ENCODE data around the gene ANP32E. TPM values are rescaled to one million over a fixed set of nuclear protein-coding genes. Genes with fewer than 3 reads are reported as not detected.

Gene ANP32E
- total and polyA plus RNA-seq, 2 of the 13 experiments (the other 11 are each of a cell fraction or from before 2014, with no cell fraction given): 10.3 to 53.0 TPM

DNA sequence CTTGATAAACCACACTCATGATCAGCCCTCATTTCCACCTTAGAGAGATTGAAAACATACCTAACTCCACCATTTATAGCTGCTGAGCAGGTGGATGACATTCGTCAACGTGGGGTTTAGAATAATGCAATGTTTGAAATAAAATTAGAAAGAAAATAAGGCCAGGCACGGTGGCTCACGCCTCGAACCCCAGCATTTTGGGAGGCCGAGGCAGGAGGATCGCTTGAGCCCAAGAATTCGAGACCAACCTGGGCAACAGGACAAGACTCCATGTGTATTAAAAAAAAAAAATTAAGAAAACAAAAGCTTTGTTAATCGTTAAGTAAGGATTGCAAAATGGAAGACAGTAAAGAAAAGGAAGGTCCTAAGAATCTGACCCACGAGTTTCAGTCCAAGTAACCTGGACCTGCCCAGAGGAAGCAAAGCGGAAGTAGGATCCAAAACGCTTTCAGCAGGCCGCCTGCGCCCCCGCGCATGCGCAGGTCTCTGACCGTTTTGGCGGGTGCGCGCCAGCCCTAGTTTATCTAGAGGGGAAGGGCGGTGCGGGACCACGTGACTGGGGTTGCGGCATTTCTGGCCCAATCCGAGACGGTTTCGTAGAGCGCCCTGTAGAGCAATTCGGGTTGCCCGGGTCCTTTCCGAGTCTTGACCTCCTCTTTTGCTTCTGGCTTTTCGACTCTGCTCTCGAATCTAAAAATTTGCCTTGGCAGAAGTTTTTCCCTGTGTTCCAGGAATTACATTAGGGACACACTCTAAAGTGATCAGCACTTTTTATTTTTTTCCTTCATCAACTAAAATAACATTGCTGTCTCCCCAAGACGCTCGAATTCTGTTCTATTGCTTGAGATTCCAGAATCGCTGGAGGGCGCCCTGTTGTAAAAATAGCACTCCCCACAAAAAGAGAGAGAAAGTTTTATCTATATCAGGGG is 22.5 kb downstream of the ANP32E start (continued):
- TF ChIP-seq ELF3 (CRISPR knock-in tag; IDR thresholded peaks at IDR 0.05): peak; percentile 53; the same call in 1 of the 2 replicates
- TF ChIP-seq KAT2B (IDR thresholded peaks at IDR 0.05; ENCODE audit: borderline replicate concordance, low read depth, low read length): no peak
- TF ChIP-seq, protein P1, sequence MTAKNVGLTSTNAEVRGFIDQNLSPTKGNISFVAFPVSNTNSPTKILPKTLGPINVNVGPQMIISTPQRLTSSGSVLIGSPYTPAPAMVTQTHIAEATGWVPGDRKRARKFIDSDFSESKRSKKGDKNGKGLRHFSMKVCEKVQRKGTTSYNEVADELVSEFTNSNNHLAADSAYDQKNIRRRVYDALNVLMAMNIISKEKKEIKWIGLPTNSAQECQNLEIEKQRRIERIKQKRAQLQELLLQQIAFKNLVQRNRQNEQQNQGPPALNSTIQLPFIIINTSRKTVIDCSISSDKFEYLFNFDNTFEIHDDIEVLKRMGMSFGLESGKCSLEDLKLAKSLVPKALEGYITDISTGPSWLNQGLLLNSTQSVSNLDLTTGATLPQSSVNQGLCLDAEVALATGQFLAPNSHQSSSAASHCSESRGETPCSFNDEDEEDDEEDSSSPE (CRISPR knock-in tag; IDR thresholded peaks at IDR 0.05): peak; percentile 82
- TF ChIP-seq SP4 (CRISPR knock-in tag; IDR thresholded peaks at IDR 0.05): no peak
- TF ChIP-seq RAD51 (IDR thresholded peaks at IDR 0.05; ENCODE audit: borderline replicate concordance): peak; percentile 84; the same call in 1 of the 2 replicates
- TF ChIP-seq, protein P2, sequence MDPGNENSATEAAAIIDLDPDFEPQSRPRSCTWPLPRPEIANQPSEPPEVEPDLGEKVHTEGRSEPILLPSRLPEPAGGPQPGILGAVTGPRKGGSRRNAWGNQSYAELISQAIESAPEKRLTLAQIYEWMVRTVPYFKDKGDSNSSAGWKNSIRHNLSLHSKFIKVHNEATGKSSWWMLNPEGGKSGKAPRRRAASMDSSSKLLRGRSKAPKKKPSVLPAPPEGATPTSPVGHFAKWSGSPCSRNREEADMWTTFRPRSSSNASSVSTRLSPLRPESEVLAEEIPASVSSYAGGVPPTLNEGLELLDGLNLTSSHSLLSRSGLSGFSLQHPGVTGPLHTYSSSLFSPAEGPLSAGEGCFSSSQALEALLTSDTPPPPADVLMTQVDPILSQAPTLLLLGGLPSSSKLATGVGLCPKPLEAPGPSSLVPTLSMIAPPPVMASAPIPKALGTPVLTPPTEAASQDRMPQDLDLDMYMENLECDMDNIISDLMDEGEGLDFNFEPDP (CRISPR knock-in tag; conservative IDR thresholded peaks at IDR 0.05): no peak
- TF ChIP-seq, protein P3, sequence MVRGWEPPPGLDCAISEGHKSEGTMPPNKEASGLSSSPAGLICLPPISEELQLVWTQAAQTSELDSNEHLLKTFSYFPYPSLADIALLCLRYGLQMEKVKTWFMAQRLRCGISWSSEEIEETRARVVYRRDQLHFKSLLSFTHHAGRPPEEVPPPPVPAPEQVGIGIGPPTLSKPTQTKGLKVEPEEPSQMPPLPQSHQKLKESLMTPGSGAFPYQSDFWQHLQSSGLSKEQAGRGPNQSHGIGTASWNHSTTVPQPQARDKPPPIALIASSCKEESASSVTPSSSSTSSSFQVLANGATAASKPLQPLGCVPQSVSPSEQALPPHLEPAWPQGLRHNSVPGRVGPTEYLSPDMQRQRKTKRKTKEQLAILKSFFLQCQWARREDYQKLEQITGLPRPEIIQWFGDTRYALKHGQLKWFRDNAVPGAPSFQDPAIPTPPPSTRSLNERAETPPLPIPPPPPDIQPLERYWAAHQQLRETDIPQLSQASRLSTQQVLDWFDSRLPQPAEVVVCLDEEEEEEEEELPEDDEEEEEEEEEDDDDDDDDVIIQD (CRISPR knock-in tag; IDR thresholded peaks at IDR 0.05; ENCODE audit: low read depth): 0 out of 2 replicates have a peak, but pooled peaks have one; percentile 57
- no peak for TF ChIP-seq ZNF83 (CRISPR knock-in tag; IDR thresholded peaks at IDR 0.05; ENCODE audit: borderline replicate concordance)
- TF ChIP-seq U2AF2 (IDR thresholded peaks at IDR 0.05; ENCODE audit: low read depth, low read length): no peak
- TF ChIP-seq CEBPG (CRISPR knock-in tag; IDR thresholded peaks at IDR 0.05): 0 out of 2 replicates have a peak, but pooled peaks have one; percentile 6
- no peak for TF ChIP-seq HDAC6 (IDR thresholded peaks at IDR 0.05; ENCODE audit: low read depth, low read length)
- 0 out of 2 replicates have a peak, but pooled peaks have one; percentile 40 for TF ChIP-seq PHF20 (CRISPR knock-in tag; IDR thresholded peaks at IDR 0.05)
- TF ChIP-seq, protein P4, sequence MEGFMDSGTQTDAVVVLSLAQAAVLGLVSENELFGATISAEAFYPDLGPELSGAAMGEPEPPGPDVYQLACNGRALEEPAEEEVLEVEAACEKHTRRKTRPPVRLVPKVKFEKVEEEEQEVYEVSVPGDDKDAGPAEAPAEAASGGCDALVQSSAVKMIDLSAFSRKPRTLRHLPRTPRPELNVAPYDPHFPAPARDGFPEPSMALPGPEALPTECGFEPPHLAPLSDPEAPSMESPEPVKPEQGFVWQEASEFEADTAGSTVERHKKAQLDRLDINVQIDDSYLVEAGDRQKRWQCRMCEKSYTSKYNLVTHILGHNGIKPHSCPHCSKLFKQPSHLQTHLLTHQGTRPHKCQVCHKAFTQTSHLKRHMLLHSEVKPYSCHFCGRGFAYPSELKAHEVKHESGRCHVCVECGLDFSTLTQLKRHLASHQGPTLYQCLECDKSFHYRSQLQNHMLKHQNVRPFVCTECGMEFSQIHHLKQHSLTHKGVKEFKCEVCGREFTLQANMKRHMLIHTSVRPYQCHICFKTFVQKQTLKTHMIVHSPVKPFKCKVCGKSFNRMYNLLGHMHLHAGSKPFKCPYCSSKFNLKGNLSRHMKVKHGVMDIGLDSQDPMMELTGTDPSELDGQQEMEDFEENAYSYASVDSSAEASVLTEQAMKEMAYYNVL (CRISPR knock-in tag; IDR thresholded peaks at IDR 0.05; ENCODE audit: borderline replicate concordance): no peak
- TF ChIP-seq ISL2 (CRISPR knock-in tag; IDR thresholded peaks at IDR 0.05): 0 out of 2 replicates have a peak, but pooled peaks have one; percentile 15
- no peak for TF ChIP-seq YY1 (IDR thresholded peaks at IDR 0.05; ENCODE audit: insufficient read depth, insufficient replicate concordance, low read depth, low read length)
- TF ChIP-seq HES4 (CRISPR knock-in tag; IDR thresholded peaks at IDR 0.05; ENCODE audit: borderline replicate concordance): no peak
- TF ChIP-seq, protein P5, sequence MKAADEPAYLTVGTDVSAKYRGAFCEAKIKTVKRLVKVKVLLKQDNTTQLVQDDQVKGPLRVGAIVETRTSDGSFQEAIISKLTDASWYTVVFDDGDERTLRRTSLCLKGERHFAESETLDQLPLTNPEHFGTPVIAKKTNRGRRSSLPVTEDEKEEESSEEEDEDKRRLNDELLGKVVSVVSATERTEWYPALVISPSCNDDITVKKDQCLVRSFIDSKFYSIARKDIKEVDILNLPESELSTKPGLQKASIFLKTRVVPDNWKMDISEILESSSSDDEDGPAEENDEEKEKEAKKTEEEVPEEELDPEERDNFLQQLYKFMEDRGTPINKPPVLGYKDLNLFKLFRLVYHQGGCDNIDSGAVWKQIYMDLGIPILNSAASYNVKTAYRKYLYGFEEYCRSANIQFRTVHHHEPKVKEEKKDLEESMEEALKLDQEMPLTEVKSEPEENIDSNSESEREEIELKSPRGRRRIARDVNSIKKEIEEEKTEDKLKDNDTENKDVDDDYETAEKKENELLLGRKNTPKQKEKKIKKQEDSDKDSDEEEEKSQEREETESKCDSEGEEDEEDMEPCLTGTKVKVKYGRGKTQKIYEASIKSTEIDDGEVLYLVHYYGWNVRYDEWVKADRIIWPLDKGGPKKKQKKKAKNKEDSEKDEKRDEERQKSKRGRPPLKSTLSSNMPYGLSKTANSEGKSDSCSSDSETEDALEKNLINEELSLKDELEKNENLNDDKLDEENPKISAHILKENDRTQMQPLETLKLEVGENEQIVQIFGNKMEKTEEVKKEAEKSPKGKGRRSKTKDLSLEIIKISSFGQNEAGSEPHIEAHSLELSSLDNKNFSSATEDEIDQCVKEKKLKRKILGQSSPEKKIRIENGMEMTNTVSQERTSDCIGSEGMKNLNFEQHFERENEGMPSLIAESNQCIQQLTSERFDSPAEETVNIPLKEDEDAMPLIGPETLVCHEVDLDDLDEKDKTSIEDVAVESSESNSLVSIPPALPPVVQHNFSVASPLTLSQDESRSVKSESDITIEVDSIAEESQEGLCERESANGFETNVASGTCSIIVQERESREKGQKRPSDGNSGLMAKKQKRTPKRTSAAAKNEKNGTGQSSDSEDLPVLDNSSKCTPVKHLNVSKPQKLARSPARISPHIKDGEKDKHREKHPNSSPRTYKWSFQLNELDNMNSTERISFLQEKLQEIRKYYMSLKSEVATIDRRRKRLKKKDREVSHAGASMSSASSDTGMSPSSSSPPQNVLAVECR (CRISPR knock-in tag; IDR thresholded peaks at IDR 0.05; ENCODE audit: borderline replicate concordance): peak; percentile 26; the same call in 1 of the 2 replicates
- peak; percentile 47 for TF ChIP-seq ZFY (CRISPR knock-in tag; IDR thresholded peaks at IDR 0.05)
